SK-N-DZ (cell line): ENCODE data around the gene FILIP1.

Experiments used
- DNase-seq: peaks from one replicate; pipeline ENCODE4 v3.0.0-alpha.2; 2015; ENCODE audit warnings: low spot score

The FILIP1 gene

DNA sequence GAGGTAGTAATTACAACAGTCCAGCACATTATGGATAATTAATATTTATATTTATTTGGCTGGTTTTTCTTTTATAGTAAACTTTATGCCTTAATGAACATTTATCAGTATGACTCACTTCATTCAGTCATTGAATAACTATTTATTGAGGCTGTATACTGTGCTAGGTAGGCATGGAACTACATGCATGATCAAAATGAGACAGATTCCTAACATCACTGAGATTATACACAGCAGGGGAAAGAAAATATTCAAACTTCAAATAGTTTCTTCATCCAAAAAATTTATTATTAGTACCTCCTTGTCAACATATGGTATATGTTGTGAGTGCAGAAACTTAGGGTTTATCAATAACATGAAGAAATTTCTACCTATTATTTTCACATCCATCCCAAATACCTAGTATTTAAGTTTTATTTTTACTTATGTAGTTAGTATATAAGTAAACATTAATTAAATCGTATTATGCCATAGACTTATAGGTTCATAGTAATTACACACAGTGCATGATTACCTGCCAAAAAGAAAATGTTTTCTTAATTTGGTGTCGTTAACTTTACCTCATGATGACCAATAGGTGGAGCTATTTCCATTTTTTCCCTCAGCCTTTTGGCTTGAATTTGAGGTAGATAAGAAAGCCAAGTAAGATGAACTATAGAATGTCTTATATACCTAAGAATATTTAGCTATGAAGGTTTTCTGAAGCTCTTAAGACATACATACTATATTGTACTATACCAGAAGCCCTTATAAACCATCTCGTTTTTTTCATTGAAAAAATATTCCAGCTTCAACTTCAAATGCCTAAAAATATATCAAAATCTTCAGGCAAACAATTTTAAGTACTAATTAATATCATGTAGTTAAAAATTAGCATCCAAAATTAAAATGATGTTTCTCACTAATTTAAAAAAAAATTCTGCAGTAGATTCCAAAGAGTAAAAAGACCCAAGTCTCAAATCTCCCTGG, 196.5 kb downstream of the FILIP1 start:
- peak; percentile 71 for DNase-seq

DNA sequence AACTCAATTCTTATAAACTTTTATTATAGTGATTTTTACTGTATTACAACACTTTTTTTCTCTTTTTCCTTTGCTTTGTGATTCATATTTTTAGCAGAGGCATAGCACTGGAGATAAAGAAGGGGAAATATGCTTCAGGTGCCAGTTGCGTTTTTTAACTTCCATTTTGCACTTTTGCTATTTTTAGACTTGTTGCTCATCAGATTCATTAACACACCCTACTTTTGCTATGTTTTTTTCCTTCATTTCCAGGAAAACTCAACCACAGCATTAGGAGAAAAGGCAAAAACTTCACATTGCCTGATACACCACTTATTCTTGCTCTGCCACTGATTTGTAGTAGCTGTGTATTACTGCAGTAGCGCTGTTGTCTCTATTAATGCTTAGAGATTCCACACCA, 201.0 kb downstream of the FILIP1 start:
- no peak for DNase-seq

DNA sequence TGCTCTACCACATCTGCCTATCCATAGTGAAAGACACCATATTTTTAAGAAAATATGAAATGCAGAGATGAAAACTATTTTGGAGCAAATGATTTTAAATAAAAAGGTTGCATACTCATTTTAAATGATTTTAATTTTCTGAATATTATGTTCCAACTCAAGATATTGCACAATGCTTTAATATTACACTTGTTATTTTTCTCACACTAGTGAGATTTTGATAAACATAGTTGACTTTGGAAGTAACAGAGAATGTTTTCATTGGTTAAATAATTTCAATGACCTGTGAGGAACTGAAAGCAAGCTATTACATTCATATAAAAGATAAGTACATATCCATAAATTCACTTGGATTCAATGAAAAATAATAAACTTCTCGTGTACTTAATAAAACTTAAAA, 201.9 kb downstream of the FILIP1 start:
- no peak for DNase-seq

DNA sequence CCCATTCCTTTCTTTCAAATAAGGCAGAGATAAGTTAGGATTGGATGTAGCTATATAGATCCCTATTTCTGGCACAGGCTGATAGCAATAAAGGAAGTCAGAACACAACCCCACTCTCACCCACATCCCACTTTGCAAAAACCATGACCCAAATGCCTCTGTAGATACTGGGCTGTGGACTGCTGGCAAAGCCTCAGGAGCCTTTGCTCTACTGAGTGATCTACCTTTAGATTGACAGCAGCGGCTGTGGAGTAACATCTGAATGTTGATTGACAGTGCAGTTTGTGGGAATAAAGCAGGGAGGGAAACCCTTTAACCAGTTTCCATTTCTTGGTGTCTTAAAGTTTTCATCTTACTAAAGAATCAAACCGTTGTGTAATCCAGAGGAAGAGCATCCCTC, 202.3 kb downstream of the FILIP1 start:
- no peak for DNase-seq

DNA sequence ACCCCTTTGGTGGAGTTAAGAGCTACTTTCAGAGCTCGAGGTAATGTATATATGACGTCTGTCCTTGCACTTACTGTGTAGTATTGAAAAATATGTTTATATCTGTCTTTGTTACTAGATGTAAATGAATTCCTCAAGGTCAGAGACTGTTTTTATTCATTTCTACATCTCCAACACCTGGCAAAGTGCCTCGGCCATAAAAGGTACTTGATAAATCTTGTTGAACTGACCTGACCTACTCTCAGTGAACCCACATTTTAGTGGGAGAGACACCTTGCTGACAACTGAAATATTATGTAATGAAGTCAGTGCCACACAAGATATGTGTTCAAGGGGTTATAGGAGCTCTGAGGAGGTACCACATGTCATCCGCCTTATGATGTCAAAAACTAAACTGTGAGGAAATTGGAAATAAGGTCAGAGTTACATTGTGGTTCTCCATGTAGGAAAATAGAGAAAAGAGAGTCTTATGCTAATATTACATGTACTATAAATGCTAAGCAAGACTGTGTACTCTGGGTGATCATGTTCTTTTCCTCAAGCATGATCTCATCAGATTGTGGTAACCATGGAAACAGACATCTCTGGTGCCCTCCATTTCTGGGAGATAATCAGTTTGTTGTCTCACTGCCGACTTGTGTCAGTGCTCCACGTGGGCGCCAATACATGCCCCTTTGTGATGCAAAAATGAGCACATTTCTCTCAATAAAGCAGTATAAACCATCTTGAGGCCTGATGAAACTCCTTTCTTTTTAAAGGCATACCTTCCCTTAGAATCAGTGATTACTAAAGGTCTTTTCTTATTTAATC, 203.3 kb downstream of the FILIP1 start:
- peak; percentile 69 for DNase-seq

DNA sequence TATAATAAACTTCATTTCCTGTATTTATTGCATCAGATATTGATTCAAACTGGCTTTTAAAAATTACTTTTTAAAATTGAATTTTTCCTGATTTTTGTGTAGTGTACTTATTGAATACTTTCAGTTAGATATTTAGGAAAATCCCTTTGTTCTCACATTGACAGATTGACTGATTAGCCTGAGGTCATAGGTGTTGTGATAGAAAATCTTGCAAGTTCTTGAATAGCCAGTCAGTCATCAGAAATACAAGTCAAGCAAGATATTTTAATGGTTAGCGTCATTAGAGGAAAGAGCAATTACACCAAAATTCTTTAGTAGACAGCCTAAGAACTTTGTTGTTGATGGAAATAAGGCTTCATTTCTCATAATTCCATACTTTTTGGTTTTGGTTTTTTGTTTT, 205.6 kb downstream of the FILIP1 start:
- no peak for DNase-seq

DNA sequence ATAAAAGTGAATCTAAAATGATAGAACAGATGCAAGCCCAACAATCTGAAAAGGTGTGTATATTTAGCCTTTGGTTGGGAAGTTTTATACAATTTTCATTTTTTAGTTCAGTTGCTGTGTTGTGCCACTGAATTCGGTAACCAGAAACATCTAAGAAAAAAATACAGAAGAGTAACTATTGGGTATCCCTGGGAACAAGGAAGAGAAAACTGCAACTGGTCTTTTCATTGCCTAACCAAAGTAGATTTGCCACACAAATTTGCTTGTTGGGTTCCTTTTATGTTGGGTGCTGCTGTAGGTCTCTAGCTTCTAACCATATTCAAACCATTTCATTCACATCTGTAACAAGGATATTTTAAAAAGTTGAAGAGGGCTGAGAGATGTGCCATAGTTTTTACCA, 206.2 kb downstream of the FILIP1 start:
- no peak for DNase-seq

DNA sequence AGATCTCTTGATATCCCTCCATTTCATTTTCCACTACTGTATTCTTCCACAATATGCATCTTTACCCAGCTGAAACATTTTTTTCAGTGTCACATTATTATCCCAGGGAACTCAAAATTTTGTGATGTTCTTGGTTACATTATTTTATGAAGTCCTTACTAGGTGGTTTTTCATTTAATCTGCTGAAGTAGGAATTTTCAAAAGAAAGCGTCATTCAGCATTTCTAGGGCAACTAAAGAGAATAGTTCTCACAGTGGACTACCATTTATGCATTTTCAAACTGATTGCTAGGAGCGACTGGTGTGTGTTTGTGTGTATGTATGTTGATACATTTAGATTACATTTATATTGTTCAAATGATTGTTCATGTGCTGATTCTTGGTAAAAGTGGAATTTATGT, 206.6 kb downstream of the FILIP1 start:
- DNase-seq: no peak

DNA sequence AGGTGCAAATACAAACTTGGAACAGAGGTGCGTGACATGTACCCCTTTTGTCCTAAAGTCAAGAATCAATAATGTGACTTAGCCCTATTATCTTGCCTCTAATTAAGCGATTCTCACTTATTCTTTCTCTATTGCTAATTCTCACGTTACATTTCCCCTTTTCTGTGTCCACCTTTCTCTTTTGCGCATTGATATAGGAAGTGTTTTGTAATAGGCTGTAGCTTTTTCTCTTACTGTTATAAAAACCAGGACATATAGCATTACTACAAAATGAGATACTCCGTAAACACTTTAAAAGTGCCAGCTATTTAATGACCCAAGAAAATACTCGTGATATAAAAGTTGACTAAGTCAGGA, 208.3 kb downstream of the FILIP1 start:
- no peak for DNase-seq

DNA sequence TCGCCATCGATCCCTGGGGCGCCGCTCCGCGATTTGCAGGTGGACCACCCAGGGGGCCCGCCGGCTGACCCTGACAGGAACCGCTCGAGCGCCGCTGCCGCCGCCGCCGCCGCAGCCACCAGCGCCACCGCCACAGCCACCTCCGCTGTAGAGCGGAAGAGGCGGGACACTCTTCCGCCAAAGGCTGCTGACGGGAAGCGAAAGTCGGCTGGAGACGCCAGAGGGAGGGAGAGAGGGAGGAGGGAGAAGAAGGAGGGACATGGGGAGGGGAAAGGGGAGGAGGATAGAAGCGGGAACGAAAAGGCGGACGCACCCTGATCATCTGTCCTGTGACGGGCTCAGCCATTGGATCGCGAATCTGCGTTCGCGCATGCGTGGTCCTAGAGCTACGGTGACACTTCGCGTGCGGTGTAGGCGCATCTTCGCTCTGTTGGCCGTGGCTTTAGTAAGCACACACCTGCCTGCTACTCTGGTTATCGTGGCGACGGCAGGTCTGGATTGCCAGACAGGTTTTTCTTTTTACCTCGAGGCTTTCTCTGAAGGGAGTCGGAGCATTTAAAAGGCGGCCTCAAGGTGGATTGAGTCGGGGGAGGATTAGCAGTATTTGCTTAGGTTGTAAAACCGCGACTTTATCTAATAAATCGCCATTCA, 208.8 kb downstream of the FILIP1 start, which contains the start of gene TMEM30A:
TSS of gene TMEM30A (minus strand) at position 161 of the 651 bp plus-strand sequence. CDS start at position 7, 154 bp downstream.
- DNase-seq: peak; percentile 100

DNA sequence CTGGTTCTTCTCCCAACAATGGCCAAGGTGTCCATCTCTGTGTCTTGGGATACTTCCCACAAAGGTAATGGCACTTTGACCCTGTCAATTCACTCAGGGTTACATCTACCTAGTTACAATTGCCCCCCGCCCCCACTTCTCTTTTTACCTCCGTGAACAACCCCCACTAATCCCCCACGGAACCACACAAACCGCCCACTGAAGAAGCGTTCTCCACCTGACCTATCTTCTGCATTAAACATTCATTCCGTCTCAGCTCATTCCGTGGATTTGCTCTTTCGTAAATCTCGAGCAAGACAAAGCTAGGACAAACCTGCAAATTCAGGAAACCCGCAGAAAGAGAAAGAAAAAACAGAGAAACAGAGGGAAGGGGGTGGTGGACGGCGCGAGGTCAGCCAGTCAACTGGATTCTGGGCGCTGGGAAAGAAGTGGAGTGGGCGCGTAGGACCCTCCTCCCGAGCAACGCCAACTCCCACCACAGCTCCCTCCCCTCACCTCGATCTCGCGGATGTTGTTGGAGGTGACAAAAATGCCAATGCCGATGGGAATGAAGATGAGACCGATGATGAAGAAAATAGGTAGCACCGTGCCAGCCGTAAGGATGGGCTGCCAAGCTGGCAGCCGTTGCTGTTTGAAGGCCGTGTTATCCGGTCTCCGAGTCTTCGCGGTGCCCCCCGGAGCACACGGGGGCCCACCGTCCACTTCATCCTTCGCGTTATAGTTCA, 209.5 kb downstream of the FILIP1 start:
- peak; percentile 51 for DNase-seq

DNA sequence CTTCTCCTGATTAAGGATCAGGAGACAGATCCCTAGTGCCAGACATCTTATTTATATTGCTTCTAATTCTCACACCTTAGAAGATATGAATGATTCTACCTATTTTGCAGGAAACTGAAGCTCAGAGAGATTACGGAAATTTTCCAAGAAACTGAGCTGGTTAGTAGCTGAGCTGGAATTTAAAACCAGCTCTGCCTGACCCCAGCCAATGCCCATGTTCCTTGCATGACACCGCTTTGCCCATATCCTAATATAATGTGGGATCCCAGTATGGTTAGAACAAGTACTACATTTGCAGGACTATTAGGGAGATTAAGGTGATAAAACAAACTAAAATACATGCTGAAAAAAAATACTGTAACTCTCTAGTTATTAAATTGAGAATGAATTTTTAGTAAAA, 210.9 kb downstream of the FILIP1 start:
- no peak for DNase-seq

DNA sequence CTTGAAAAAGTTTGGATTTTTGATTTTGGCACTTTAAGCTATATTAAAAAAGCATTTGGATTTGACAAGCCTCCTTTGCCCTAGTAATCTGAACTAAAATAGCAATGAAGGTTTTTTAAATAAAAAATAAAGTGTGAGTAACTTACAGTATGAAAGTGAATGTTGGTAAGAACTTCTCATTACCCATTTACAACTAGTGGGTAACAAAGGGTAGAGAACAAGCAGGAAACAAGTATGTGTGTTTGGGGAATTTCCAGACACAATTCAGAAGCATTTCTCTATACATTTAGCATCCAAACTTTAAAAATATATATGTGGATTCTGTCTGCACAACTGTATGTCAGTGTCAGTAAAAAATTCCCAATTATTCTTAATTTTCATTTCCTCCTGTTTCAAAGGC, 211.9 kb downstream of the FILIP1 start:
- no peak for DNase-seq

DNA sequence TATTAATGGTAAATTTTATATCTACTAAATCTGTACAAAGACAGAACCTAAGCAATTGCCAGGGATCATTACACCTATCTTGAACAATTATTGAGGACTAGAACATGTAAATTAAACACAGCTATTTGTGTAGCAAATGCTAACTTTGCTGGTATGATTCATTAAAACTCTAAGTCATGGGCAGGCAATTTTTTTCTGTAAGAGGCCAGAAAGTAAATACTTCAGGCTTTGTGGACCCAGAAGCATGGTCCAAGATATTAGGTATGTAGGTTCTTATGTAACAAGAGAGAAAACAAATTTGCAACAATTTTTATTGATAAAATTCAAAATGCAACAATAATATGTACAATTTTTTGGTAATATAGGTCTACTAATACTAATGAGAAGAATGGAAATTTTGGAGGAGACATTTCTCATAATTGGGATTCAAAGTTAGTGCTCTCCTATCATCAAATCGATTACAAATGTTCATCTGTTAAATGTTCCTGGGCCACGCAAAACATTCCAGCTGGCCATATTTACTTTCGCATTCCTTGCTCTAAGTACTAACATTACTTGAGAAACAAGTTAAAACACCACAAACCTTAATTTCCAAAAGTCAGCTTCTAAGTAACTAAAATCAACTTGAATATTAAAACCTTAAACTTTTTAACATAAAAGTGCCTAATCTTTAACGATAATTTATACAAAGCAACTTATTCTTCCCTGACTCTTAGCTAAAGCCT, 213.3 kb downstream of the FILIP1 start:
- DNase-seq: no peak

DNA sequence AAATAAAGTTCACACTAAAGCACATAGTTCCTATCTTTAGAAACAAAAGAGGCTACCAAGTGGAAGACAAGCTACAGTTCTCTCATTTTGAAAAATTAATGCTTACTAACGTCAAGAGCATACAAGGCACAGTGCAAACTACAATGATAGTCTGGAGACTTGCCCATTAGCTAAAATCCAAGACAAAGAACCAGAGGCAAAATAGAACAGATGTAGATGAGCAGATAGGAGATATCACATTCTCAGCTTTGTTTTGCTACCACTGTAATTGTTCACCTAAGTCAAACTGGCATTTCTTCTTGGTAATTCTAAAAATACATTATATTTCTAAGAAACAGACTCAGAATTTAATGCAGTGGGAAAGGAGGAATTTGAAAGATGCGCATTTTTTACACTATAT, 214.2 kb downstream of the FILIP1 start:
- no peak for DNase-seq

DNA sequence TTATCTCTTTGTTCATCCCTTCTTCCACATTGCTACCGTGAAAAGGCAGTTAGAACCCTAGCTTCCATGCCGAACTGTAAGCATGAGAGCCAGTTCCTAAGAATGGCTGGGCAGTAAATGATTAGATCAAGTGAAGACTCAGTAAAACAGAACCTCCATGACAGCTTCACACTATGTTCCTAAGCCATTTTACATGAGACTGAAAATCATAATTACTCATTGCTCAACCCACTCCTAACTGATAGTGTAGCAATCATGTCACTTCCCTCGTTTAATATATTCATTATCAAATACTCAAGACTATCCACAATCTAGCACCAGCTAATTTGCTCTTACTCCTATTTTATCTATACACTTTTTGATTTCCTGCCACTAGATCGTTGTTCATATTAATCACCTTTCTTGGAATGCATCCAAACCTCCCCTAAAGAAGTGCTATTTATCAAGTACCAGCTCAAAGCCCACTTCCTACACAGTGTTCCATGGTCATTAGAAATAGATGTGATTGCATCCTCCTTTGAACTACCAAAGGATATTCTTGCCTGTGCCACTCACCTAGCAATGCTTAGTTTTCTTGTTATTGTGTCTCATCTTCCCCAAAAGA, 215.0 kb downstream of the FILIP1 start:
- DNase-seq: no peak

DNA sequence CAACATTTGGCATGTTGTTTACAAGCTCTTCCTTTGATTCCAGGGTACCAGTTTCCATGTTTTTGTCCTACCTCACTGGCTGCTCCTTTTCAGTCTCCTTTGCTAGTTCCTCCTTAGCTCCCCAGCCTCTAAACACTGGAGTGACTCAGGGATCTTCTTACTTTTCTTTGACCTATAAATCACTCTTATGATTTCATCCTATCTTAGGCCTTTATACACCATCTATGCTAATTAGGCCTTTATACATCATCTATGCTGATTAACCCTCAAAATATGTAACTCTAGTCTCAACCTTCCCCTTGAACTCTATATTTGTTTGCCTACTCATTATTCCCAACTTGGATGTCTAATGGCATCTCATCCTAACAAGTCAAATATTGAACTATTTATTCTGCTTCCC, 218.5 kb downstream of the FILIP1 start:
- DNase-seq: no peak

DNA sequence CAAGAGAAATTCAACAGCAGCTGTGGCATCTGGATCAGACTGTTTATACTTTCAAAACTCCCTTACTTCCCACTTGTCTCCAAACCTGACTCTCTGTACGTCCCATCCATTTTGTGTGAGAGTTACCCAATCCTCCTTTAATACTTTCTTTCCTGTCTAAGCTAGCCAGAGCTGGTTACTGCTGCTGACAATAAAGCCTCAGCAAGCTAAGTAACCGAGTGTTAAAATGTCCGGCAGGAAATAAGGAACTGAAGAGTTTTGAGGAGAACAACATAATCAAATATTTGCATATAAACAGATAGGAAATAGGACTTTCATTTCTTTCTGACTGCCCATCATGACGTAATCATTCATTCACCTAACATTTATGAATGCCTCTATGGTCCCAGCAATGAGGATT, 220.6 kb downstream of the FILIP1 start:
- no peak for DNase-seq

DNA sequence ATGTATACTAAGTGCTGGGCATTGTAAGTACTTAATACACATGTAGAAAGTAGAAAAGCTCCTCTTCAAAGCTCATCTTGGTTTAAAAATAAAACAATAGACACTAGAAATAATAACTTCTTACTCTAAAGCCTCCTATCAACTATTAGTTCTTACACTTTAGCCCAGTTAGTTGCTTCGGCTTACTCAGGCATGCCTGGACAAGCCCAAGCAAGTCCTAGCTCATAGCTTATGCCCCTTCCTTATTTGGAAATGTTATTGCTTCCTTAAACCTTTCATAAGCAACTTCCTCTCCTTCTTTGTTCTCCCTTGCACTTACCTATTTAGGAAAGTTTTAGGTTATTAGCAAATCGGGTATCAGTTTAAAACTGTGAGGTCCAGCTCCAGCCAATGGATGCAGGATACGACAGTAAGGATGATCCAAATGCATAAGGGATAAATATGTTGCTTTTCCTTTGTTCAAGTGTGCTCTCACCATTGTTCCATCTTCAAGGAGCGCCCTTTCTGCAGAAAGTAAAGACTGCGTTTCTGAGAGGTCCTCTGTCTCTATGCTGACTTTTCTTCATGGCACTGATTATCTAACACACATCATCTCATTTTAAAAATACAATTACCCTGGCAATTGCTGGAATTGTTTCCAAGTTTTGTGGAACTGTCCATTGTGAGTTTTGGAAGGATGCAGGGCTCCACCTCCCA, 221.3 kb downstream of the FILIP1 start:
- DNase-seq: no peak

DNA sequence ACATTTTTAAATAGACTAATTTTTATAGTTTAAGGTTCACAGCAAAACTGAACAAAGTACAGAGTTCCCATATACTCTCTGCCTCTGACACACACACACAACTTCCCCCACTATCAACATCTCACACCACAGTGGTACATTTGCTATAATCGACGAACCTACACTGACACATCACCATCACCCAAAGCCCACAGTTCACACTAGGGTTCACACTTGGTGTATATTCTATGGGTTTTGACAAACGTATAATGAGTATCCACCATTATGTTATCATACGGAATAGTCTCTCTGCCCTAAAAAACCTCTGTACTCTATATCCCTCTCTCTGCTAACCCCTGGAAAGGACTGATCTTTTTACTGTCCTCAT, 224.6 kb downstream of the FILIP1 start:
- no peak for DNase-seq
